Neural cell (in vitro differentiated cells): ENCODE measurements around the gene VWA8. TPM values are rescaled to one million over a fixed set of nuclear protein-coding genes. Genes with fewer than 3 reads are reported as not detected.

ENCODE experiments used
- H2AFZ ChIP-seq: fragments of 200-600, 300-800 bp; sonication (generic), shearing (Covaris generic); 2 replicates; pipeline ENCODE4 v1.6.0; 2014; ENCODE audit warnings: low read depth, mild to moderate bottlenecking, antibody characterized with exemption, low read length, moderate library complexity
- H3F3A ChIP-seq: fragments of 200-600 bp; shearing (Covaris generic); 2 replicates; pipeline ENCODE4 v1.6.1; 2016; ENCODE audit warnings: mild to moderate bottlenecking, moderate library complexity, mixed read lengths, antibody characterized with exemption, low read length; ENCODE audit not compliant: insufficient read depth, poor library complexity, severe bottlenecking
- H3K27ac ChIP-seq: fragments of 200-600, 300-800 bp; sonication (generic), shearing (Covaris generic); 2 replicates; pipeline ENCODE4 v1.5.1; 2014; ENCODE audit warnings: mild to moderate bottlenecking, low read length, moderate library complexity
- H3K27me3 ChIP-seq: fragments of 300-800, 200-600 bp; sonication (generic), shearing (Covaris generic); 2 replicates; pipeline ENCODE4 v1.6.0; 2014; ENCODE audit warnings: mild to moderate bottlenecking, low read depth, low read length, moderate library complexity; ENCODE audit not compliant: insufficient read depth
- H3K36me3 ChIP-seq: fragments of 300-800, 200-600 bp; sonication (generic), shearing (Covaris generic); 2 replicates; pipeline ENCODE4 v1.5.1; 2014; ENCODE audit warnings: mild to moderate bottlenecking, antibody characterized with exemption, low read length, moderate library complexity; ENCODE audit not compliant: insufficient read depth
- H3K4me2 ChIP-seq: fragments of 300-800, 200-600 bp; sonication (generic), shearing (Covaris generic); 2 replicates; pipeline ENCODE4 v1.6.0; 2014; ENCODE audit warnings: mild to moderate bottlenecking, low read length
- H3K4me3 ChIP-seq: fragments of 300-800, 200-600 bp; sonication (generic), shearing (Covaris generic); 2 replicates; pipeline ENCODE4 v1.5.1; 2014; ENCODE audit warnings: mild to moderate bottlenecking, low read length, moderate library complexity
- H3K79me2 ChIP-seq: fragments of 200-600 bp; shearing (Covaris generic); replicated peaks from 2 replicates; pipeline ENCODE4 v1.6.0; 2014; ENCODE audit warnings: mild to moderate bottlenecking, low read length, moderate library complexity; ENCODE audit not compliant: insufficient read depth
- H3K9ac ChIP-seq: fragments of 300-800, 200-600 bp; sonication (generic), shearing (Covaris generic); 2 replicates; pipeline ENCODE4 v1.6.1; 2016; ENCODE audit warnings: mild to moderate bottlenecking, low read length, mixed read lengths
- H3K9me2 ChIP-seq: fragments of 200-600 bp; shearing (Covaris generic); 2 replicates; pipeline ENCODE4 v1.6.1; 2016; ENCODE audit warnings: mild to moderate bottlenecking, low read length, mixed read lengths; ENCODE audit not compliant: insufficient read depth
- H3K9me3 ChIP-seq: fragments of 200-600, 300-800 bp; sonication (generic), shearing (Covaris generic); 2 replicates; pipeline ENCODE4 v1.6.1; 2016; ENCODE audit warnings: mild to moderate bottlenecking, mixed run types, low read length, moderate library complexity, mixed read lengths
- H4K20me1 ChIP-seq: fragments of 200-600 bp; shearing (Covaris generic); 2 replicates; pipeline ENCODE4 v1.6.1; 2016; ENCODE audit warnings: mild to moderate bottlenecking, mixed run types; ENCODE audit not compliant: insufficient read depth
- CTCF ChIP-seq: fragments of 450-650 bp; IDR thresholded peaks from 2 replicates; pipeline ENCODE4 v1.5.1; 2014; ENCODE audit warnings: antibody characterized with exemption, mild to moderate bottlenecking, moderate library complexity; ENCODE audit not compliant: poor library complexity, severe bottlenecking
- EP300 ChIP-seq: fragments of 450-650 bp; conservative IDR thresholded peaks from 2 replicates; pipeline ENCODE4 v1.6.1; 2014; ENCODE audit warnings: antibody characterized with exemption, mild to moderate bottlenecking, moderate library complexity; ENCODE audit not compliant: poor library complexity, severe bottlenecking
- EZH2 ChIP-seq: fragments of 200-600, 300-800 bp; shearing (Covaris generic), sonication (generic); IDR thresholded peaks from 2 replicates; pipeline ENCODE4 v1.6.1; 2014; ENCODE audit warnings: antibody characterized with exemption, low read length, borderline replicate concordance, mild to moderate bottlenecking; ENCODE audit not compliant: insufficient read depth, poor library complexity, severe bottlenecking
- MXI1 ChIP-seq: fragments of 450-650 bp; conservative IDR thresholded peaks from 2 replicates; pipeline ENCODE4 v1.6.1; 2014; ENCODE audit warnings: antibody characterized with exemption, mild to moderate bottlenecking; ENCODE audit not compliant: poor library complexity, severe bottlenecking
- POLR2AphosphoS5 ChIP-seq: IDR thresholded peaks from 2 replicates; pipeline ENCODE4 v1.6.1; 2012
- RAD21 ChIP-seq: fragments of 450-650 bp; conservative IDR thresholded peaks from 2 replicates; pipeline ENCODE4 v1.6.1; 2014; ENCODE audit warnings: antibody characterized with exemption, mild to moderate bottlenecking, moderate library complexity
- SMC3 ChIP-seq: fragments of 450-650 bp; conservative IDR thresholded peaks from 2 replicates; pipeline ENCODE4 v1.6.1; 2014; ENCODE audit warnings: antibody characterized with exemption, mild to moderate bottlenecking, moderate library complexity; ENCODE audit not compliant: poor library complexity
- TAF1 ChIP-seq: IDR thresholded peaks from 2 replicates; pipeline ENCODE4 v1.6.1; 2012; ENCODE audit warnings: low read depth
- polyA plus RNA-seq: library from polyadenylated mRNA; depleted of rRNA; stranded (reverse); fragments of >200 nt; gene quantifications from 2 replicates; pipeline ENCODE4 v1.2.3, GENCODE V29; 2014
- TF ChIP-seq, protein P1 (sequence below): IDR thresholded peaks from 2 replicates; pipeline ENCODE4 v1.6.1; 2012; ENCODE audit warnings: borderline replicate concordance

VWA8 gene
- polyA plus RNA-seq, 1 donor from 2014 or later: 3.6 TPM

DNA sequence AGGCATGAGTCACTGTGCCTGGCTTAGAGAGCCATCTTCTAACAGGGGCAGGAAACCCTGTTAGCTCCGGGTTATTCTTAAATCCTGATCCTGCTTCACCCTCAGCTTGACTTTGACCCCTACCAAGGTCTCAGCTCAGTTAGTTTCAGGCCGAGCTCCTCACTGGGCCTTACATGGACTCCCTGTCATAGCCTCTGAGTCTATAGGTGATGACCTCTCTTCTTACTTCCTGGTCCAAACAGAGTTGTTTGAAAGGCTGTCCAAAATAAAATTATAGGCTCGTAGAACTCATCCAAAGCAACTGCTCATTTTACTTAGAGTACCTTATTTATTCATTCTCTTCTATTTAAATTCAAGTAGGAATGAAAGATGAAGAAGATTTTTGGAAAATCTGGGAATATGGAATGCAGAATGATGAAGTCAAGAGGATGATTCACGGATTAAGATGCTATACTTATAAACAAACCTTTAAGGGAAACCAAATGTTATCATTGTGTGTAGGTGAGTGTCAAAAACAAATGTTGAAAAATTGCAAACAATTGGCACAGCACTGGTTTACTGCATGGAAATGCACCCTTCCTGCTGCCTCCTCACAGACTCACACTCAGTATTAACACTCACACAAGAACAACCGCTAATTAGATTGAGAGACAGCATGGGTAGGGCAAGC lies 329.5 kb downstream of the VWA8 start:
- no peak overlapping the region for H3K4me2 ChIP-seq
- H2AFZ ChIP-seq: no peak overlapping the region
- H3K9me3 ChIP-seq: no peaks in the 10 kb centered on the region
- no peaks in the 10 kb centered on the region for H3K27me3 ChIP-seq
- H3K9ac ChIP-seq: no peak overlapping the region
- no peak for TF ChIP-seq EZH2
- TF ChIP-seq SMC3: no peak
- TF ChIP-seq TAF1: no peak
- TF ChIP-seq EP300: no peak
- no peak for TF ChIP-seq POLR2AphosphoS5
- TF ChIP-seq RAD21: no peak
- TF ChIP-seq CTCF: no peak
- TF ChIP-seq, protein P1, sequence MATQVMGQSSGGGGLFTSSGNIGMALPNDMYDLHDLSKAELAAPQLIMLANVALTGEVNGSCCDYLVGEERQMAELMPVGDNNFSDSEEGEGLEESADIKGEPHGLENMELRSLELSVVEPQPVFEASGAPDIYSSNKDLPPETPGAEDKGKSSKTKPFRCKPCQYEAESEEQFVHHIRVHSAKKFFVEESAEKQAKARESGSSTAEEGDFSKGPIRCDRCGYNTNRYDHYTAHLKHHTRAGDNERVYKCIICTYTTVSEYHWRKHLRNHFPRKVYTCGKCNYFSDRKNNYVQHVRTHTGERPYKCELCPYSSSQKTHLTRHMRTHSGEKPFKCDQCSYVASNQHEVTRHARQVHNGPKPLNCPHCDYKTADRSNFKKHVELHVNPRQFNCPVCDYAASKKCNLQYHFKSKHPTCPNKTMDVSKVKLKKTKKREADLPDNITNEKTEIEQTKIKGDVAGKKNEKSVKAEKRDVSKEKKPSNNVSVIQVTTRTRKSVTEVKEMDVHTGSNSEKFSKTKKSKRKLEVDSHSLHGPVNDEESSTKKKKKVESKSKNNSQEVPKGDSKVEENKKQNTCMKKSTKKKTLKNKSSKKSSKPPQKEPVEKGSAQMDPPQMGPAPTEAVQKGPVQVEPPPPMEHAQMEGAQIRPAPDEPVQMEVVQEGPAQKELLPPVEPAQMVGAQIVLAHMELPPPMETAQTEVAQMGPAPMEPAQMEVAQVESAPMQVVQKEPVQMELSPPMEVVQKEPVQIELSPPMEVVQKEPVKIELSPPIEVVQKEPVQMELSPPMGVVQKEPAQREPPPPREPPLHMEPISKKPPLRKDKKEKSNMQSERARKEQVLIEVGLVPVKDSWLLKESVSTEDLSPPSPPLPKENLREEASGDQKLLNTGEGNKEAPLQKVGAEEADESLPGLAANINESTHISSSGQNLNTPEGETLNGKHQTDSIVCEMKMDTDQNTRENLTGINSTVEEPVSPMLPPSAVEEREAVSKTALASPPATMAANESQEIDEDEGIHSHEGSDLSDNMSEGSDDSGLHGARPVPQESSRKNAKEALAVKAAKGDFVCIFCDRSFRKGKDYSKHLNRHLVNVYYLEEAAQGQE: no peak
- TF ChIP-seq MXI1: no peak
- no peaks in the 10 kb centered on the region for H3K9me2 ChIP-seq
- H3K4me3 ChIP-seq: no peak overlapping the region
- no peaks in the 10 kb centered on the region for H3K36me3 ChIP-seq
- H4K20me1 ChIP-seq: no peaks in the 10 kb centered on the region
- no peaks in the 10 kb centered on the region for H3F3A ChIP-seq
- H3K79me2 ChIP-seq: no peaks in the 10 kb centered on the region
- H3K27ac ChIP-seq: no peak overlapping the region

- Histone ChIP-seq H3K27me3 (no peaks in the 10 kb centered on the region), H3K4me3 (no peak overlapping the region), H4K20me1 (no peaks in the 10 kb centered on the region), H3K79me2 (no peaks in the 10 kb centered on the region), H3K9me3 (no peaks in the 10 kb centered on the region), H3K36me3 (no peaks in the 10 kb centered on the region), H3K9me2 (no peaks in the 10 kb centered on the region), H2AFZ (no peak overlapping the region), H3K9ac (no peak overlapping the region), H3K4me2 (no peak overlapping the region), H3K27ac (no peak overlapping the region), H3F3A (no peaks in the 10 kb centered on the region)
- TF ChIP-seq, protein P1: no peak
- TF ChIP-seq MXI1 (no peak), TAF1 (no peak), CTCF (no peak), EP300 (no peak)
Measured at GRCh38 chr13:41627425-41627824, 333.5 kb downstream of the VWA8 start.
